ENCODE data around the gene LIN52. TPM values are rescaled to one million over a fixed set of nuclear protein-coding genes. Genes with fewer than 3 reads are reported as not detected.
A peak's percentile ranks its signal among the peaks of the same experiment; 100 is the strongest.

LIN52 gene
- total and polyA plus RNA-seq, 2 of the 13 experiments (the other 11 are each of a cell fraction or from before 2014, with no cell fraction given) = 11.4 to 23.3 TPM

DNA sequence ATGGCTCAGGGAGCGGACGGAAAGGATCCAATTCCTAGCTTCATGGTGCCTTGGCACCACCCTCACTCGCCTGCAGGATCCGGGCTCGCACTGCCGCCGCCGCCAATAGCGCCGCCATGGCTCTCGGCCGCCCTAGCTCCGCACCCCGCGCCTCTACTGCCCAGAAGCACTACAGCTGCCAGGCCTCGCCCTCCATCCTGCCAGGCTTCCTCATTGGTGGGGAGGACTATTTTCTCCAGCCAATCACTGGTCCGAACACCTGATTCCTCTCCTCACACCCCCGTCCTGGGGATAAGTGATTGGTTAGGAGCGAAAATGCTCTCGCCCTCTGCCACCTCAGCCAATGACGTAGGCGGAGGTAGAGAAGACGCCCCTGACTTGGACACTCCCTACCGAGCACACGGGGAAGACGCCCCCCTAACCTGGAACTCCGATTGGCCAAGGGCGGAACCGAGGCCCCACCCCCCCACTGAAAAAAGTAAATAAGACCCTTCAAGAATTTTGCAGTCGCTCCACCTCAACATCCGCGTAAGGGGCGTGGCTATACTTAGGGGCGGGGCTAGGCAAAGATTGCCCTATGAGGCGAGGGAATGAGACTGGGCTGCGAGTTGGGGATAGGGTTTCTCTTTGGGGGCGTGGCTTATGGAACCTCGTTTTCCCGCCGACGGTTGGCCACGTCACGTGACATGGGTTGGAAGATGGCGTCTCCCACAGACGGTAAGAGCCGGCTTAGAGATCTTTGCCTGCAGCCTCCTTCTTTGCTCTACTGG, at the start of gene LIN52, which contains the start of gene ALDH6A1 (continued):
- TF ChIP-seq, protein P1, sequence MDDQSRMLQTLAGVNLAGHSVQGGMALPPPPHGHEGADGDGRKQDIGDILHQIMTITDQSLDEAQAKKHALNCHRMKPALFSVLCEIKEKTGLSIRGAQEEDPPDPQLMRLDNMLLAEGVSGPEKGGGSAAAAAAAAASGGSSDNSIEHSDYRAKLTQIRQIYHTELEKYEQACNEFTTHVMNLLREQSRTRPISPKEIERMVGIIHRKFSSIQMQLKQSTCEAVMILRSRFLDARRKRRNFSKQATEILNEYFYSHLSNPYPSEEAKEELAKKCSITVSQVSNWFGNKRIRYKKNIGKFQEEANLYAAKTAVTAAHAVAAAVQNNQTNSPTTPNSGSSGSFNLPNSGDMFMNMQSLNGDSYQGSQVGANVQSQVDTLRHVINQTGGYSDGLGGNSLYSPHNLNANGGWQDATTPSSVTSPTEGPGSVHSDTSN (CRISPR knock-in tag; IDR thresholded peaks at IDR 0.05; ENCODE audit: borderline replicate concordance) = no peak
- TF ChIP-seq SMAD1 (CRISPR knock-in tag; IDR thresholded peaks at IDR 0.05; ENCODE audit: borderline replicate concordance, low read depth) (no peak), ZNF264 (CRISPR knock-in tag; IDR thresholded peaks at IDR 0.05) (no peak), RELA (CRISPR knock-in tag; IDR thresholded peaks at IDR 0.05) (no peak), ATF7-NPFF (CRISPR knock-in tag; IDR thresholded peaks at IDR 0.05; ENCODE audit: low read depth) (peak; percentile 61; the same call in 1 of the 2 replicates), ZNF614 (CRISPR knock-in tag; IDR thresholded peaks at IDR 0.05; ENCODE audit: borderline replicate concordance) (peak; percentile 30; the same call in 1 of the 2 replicates), ASH2L (IDR thresholded peaks at IDR 0.05; ENCODE audit: insufficient read length, low read depth, low read length) (no peak), ZNF496 (CRISPR knock-in tag; IDR thresholded peaks at IDR 0.05; ENCODE audit: insufficient replicate concordance) (no peak), ONECUT2 (CRISPR knock-in tag; IDR thresholded peaks at IDR 0.05) (no peak), MXI1 (IDR thresholded peaks at IDR 0.05; ENCODE audit: borderline replicate concordance, low read depth, low read length) (peak; percentile 91), PHF8 (CRISPR knock-in tag; IDR thresholded peaks at IDR 0.05) (peak; percentile 77), CC2D1A (CRISPR knock-in tag; IDR thresholded peaks at IDR 0.05) (no peak), SUZ12 (IDR thresholded peaks at IDR 0.05; ENCODE audit: low read depth, low read length) (no peak)
- TF ChIP-seq, protein P2, sequence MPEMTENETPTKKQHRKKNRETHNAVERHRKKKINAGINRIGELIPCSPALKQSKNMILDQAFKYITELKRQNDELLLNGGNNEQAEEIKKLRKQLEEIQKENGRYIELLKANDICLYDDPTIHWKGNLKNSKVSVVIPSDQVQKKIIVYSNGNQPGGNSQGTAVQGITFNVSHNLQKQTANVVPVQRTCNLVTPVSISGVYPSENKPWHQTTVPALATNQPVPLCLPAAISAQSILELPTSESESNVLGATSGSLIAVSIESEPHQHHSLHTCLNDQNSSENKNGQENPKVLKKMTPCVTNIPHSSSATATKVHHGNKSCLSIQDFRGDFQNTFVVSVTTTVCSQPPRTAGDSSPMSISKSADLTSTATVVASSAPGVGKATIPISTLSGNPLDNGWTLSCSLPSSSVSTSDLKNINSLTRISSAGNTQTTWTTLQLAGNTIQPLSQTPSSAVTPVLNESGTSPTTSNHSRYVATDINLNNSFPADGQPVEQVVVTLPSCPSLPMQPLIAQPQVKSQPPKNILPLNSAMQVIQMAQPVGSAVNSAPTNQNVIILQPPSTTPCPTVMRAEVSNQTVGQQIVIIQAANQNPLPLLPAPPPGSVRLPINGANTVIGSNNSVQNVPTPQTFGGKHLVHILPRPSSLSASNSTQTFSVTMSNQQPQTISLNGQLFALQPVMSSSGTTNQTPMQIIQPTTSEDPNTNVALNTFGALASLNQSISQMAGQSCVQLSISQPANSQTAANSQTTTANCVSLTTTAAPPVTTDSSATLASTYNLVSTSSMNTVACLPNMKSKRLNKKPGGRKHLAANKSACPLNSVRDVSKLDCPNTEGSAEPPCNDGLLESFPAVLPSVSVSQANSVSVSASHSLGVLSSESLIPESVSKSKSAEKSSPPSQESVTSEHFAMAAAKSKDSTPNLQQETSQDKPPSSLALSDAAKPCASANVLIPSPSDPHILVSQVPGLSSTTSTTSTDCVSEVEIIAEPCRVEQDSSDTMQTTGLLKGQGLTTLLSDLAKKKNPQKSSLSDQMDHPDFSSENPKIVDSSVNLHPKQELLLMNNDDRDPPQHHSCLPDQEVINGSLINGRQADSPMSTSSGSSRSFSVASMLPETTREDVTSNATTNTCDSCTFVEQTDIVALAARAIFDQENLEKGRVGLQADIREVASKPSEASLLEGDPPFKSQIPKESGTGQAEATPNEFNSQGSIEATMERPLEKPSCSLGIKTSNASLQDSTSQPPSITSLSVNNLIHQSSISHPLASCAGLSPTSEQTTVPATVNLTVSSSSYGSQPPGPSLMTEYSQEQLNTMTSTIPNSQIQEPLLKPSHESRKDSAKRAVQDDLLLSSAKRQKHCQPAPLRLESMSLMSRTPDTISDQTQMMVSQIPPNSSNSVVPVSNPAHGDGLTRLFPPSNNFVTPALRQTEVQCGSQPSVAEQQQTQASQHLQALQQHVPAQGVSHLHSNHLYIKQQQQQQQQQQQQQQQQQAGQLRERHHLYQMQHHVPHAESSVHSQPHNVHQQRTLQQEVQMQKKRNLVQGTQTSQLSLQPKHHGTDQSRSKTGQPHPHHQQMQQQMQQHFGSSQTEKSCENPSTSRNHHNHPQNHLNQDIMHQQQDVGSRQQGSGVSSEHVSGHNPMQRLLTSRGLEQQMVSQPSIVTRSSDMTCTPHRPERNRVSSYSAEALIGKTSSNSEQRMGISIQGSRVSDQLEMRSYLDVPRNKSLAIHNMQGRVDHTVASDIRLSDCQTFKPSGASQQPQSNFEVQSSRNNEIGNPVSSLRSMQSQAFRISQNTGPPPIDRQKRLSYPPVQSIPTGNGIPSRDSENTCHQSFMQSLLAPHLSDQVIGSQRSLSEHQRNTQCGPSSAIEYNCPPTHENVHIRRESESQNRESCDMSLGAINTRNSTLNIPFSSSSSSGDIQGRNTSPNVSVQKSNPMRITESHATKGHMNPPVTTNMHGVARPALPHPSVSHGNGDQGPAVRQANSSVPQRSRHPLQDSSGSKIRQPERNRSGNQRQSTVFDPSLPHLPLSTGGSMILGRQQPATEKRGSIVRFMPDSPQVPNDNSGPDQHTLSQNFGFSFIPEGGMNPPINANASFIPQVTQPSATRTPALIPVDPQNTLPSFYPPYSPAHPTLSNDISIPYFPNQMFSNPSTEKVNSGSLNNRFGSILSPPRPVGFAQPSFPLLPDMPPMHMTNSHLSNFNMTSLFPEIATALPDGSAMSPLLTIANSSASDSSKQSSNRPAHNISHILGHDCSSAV (CRISPR knock-in tag; IDR thresholded peaks at IDR 0.05; ENCODE audit: borderline replicate concordance) = no peak
- TF ChIP-seq, protein P3, sequence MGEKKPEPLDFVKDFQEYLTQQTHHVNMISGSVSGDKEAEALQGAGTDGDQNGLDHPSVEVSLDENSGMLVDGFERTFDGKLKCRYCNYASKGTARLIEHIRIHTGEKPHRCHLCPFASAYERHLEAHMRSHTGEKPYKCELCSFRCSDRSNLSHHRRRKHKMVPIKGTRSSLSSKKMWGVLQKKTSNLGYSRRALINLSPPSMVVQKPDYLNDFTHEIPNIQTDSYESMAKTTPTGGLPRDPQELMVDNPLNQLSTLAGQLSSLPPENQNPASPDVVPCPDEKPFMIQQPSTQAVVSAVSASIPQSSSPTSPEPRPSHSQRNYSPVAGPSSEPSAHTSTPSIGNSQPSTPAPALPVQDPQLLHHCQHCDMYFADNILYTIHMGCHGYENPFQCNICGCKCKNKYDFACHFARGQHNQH (CRISPR knock-in tag; IDR thresholded peaks at IDR 0.05) = no peak
- TF ChIP-seq, protein P4, sequence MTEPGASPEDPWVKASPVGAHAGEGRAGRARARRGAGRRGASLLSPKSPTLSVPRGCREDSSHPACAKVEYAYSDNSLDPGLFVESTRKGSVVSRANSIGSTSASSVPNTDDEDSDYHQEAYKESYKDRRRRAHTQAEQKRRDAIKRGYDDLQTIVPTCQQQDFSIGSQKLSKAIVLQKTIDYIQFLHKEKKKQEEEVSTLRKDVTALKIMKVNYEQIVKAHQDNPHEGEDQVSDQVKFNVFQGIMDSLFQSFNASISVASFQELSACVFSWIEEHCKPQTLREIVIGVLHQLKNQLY (CRISPR knock-in tag; IDR thresholded peaks at IDR 0.05) = no peak
- TF ChIP-seq, protein P5, sequence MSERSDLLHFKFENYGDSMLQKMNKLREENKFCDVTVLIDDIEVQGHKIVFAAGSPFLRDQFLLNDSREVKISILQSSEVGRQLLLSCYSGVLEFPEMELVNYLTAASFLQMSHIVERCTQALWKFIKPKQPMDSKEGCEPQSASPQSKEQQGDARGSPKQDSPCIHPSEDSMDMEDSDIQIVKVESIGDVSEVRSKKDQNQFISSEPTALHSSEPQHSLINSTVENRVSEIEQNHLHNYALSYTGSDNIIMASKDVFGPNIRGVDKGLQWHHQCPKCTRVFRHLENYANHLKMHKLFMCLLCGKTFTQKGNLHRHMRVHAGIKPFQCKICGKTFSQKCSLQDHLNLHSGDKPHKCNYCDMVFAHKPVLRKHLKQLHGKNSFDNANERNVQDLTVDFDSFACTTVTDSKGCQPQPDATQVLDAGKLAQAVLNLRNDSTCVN (CRISPR knock-in tag; IDR thresholded peaks at IDR 0.05; ENCODE audit: borderline replicate concordance) = no peak

Data from HepG2 (cell line).